GM12873 (cell line): ENCODE measurements around the gene GATA2.

Experiments used
- TF ChIP-seq, protein P1 (sequence below): IDR thresholded peaks from 2 replicates; pipeline ENCODE4 v1.5.1; 2012; ENCODE audit warnings: low read depth, mild to moderate bottlenecking, moderate library complexity, low read length, control low read depth; ENCODE audit not compliant: insufficient read depth; ENCODE audit errors: missing control alignments

Gene GATA2

DNA sequence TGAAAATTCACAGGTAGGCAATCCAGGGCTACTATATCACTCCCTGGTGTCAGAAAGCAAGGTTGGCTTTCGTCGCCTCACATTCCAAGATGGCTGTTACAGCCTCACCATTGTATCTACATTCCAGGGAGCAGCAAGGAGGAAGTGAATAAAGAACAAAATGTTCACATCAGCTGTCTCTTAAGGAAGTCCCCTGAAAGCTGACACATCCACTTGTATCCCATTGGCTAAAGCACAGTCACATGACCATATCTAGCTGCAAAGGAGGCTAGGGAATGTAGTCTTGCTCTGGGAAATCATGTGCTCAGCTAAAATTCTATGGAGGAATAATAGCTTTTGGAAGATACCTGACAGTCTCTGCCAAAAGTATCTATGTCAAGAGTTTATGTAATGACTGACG, 12.8 kb upstream of the GATA2 start:
- TF ChIP-seq, protein P1, sequence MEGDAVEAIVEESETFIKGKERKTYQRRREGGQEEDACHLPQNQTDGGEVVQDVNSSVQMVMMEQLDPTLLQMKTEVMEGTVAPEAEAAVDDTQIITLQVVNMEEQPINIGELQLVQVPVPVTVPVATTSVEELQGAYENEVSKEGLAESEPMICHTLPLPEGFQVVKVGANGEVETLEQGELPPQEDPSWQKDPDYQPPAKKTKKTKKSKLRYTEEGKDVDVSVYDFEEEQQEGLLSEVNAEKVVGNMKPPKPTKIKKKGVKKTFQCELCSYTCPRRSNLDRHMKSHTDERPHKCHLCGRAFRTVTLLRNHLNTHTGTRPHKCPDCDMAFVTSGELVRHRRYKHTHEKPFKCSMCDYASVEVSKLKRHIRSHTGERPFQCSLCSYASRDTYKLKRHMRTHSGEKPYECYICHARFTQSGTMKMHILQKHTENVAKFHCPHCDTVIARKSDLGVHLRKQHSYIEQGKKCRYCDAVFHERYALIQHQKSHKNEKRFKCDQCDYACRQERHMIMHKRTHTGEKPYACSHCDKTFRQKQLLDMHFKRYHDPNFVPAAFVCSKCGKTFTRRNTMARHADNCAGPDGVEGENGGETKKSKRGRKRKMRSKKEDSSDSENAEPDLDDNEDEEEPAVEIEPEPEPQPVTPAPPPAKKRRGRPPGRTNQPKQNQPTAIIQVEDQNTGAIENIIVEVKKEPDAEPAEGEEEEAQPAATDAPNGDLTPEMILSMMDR, result no peak

DNA sequence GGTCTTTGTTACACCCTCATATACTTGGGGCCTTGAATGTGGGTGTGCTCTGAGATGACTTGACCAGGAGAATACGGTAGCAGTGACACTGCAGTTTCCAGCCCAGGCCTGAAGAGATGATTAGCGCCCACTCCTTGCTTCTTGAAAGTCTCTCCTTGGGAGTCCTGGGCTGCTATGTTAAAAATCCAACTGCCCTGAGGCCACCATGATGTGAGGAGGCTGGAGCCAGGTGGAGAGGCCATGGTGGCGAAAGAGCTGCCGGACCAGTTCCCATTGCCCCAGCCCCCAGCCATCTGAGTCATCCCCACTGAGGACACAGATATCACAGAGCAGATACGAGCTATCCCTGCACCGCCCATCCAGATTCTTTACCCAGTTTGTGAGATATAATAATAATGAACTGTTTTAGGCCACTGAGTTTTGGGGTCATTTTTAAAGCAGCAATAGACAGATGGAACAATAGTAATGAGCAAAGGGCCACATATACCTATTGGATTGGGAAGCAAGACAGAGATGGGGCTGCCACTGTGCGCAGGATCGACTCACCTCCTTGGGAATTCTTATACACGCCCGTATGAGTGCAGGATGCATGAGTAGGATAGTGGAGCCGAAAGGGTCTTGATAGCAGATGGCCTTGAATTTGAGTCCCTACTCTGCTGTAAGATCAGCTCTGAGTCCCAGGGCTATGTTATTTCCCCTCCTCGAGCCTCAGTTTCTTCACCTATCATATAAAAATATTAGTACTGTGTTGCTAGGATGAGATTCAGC, 12.1 kb upstream of the GATA2 start:
- TF ChIP-seq, protein P1, result no peak

DNA sequence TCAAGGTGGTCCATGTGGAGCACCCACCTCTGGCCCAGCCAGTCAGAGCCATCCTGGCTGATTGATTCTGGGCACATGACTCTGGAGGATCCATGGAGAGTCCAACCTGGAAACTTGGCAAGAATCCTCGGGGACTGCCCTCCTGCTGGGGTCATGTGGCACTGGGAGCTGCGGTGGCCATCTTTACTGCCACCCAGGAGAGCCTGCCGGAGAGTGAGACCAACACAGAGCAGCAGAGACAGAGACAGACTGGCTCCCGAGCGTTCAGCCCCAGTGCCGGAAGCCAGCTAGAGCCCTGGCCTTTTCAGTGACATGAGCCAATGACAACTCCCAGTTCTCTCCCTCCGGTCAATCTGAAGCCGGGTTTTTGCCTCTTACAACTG, 11.5 kb upstream of the GATA2 start:
- TF ChIP-seq, protein P1, result no peak

DNA sequence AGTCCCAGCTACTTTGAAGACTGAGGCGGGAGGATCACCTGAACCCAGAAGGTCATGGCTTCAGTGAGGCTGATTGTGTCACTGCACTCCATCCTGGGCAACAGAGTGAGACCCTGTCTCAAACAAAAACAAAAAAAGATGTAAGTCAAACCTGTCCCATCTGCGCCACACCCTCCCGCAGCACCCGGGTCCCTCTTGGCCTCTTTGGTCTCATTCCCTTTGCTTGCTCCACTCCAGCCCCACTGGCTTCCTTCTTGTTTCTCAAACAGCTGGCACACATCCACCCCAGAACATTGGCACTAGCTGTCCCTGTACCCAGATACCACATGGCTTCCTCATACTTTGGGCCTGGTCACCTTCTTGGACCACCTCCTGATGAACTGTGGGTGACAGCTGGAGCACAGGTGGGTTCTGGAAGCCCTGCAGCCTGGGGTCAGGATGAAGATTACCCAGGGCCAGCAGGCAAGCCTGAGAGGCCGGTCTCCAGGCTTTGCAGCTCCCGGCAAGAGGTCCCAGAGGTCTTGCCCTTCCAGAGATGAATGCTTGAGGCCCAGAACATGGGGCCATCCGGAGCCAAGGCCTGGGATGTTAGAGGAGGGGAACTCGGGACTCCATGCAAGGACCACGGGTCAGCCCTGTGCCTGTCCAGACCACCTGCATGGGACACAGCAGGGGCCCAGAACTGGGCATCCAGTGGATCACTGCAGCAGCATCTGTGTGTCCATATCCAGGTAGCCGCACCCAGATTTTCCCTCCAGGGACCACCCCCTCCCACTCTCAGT, 10.9 kb upstream of the GATA2 start:
- TF ChIP-seq, protein P1, result no peak

DNA sequence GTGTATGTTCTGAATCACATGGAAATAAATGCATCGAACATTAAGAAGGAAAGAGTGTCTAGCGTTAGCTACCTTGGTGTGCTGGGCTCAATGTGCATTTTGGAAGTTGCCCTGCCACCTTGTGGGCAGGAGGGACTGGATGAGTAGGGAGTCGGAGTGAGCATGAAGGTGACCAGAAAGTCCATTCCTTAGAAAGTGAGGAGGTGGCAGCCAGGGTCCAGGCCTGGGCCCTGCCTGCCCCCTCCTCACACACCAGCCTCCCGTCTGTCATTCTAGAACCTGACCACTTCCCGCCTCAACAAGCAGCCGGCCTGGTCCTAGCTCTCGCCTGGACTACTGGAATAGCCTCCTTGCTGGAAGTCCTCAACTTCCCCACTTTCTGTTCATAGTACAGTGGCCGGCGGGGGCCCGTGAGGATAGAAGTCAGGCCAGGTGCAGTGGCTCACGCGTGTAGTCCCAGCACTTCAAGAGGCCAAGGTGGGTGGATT, 10.2 kb upstream of the GATA2 start:
- TF ChIP-seq, protein P1, result peak; percentile 20

DNA sequence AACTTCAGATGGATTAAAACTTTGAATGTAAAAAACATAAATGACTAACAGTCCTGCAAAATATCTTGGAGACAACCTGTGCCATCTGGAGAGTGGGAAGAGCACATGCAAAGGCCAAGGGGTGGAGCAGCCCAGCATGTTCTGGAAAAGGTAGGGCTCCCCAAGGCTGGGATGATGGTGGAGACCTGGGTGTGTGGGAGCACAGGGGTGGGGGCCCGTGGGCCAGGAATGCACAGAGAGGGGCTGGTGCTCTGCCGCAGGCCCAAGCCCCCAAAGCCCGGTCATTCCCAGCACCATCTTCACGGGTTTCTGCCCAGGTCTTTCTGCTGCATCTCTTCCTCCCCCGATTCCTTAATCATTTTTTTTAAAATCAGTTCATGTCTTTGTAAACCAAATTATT, 9.7 kb upstream of the GATA2 start:
- TF ChIP-seq, protein P1, result no peak

DNA sequence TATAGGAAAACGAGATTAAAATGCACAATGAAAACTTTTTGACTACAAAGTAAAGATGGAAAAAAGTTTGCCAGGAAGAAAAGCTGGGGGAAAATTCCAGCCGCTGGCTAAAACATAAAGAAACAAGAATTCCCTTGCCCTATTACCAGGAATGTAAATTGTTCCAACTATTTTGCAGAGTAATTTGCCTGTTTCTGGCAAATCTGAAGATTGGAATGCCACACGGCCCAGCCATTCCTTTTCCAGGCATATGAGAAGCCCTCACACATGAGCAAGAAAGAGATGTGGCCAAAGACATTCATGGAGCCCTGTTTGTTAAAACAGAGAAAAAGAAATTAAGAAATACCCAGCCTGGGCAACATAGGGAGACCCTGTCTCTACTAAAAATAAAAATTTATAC, 8.4 kb upstream of the GATA2 start:
- TF ChIP-seq, protein P1, result no peak
